Endothelial cell of umbilical vein (primary cell): ENCODE measurements around the gene DYNLT1. TPM values are rescaled to one million over a fixed set of nuclear protein-coding genes. Genes with fewer than 3 reads are reported as not detected.
"Not testable (repeated sequence)": the region's sequence is repeated elsewhere in the genome, so short reads cannot be mapped to it uniquely, and the experiment has no call there.

Experiments used
- BruUV-seq: library from RNA; stranded (reverse); fragments of 400-500 nt; replicated peaks from 2 replicates; lab custom pipeline; 2021; lab: Mats Ljungman, UMichigan
- CTCF ChIA-PET: fragments of 300-600, 350-600 bp; sonication (Branson Sonifier 250); formaldehyde crosslinking; loops from one replicate; lab custom pipeline; 2021; ENCODE audit warnings: antibody characterized with exemption, inconsistent platforms; lab: Charles Lee
- POLR2A ChIA-PET: fragments of 300-600, 350-600 bp; sonication (Branson Sonifier 250); formaldehyde crosslinking; loops from one replicate; lab custom pipeline; 2021; ENCODE audit warnings: antibody characterized with exemption, inconsistent platforms; lab: Charles Lee
- DNase-seq: peaks from one replicate; pipeline ENCODE4 v3.0.0-alpha.2; 2011; ENCODE audit warnings: low read depth, low spot score
- FAIRE-seq: peaks from 2 replicates; lab custom pipeline; 2011; peaks lifted over from hg19 to GRCh38; lab: Jason Lieb, UNC
- H2AFZ ChIP-seq: 2 replicates; pipeline ENCODE4 v1.6.0; 2012; ENCODE audit warnings: low read depth, low read length, control low read depth, inconsistent platforms
- H3K27ac ChIP-seq: 2 replicates; pipeline ENCODE4 v1.5.1; 2011; ENCODE audit warnings: low read depth, mild to moderate bottlenecking, control low read depth, low read length, moderate library complexity; ENCODE audit not compliant: insufficient read depth
- H3K27me3 ChIP-seq, 2 experiments: 2 replicates each; pipeline versions ENCODE4 v1.6.0 to v1.6.1; 2011; ENCODE audit warnings: low read length in 2 of 2, mixed read lengths in 1 of 2; ENCODE audit not compliant: control insufficient read depth in 2 of 2, insufficient read depth in 2 of 2
- H3K36me3 ChIP-seq, 2 experiments: 2 replicates in 1 of 2; 3 replicates in 1 of 2; pipeline ENCODE4 v1.5.1; 2011; ENCODE audit warnings: low read length in 2 of 2, mild to moderate bottlenecking in 1 of 2, moderate library complexity in 1 of 2; ENCODE audit not compliant: control insufficient read depth in 2 of 2, insufficient read depth in 2 of 2; ENCODE audit errors: extremely low read depth in 1 of 2
- H3K4me1 ChIP-seq: 3 replicates; pipeline ENCODE4 v1.5.1; 2011; ENCODE audit warnings: mild to moderate bottlenecking, low read length; ENCODE audit not compliant: control insufficient read depth, insufficient read depth; ENCODE audit errors: extremely low read depth
- H3K4me2 ChIP-seq: 2 replicates; pipeline ENCODE4 v1.6.1; 2011; ENCODE audit warnings: low read length, control low read depth, mixed read lengths; ENCODE audit not compliant: insufficient read depth
- H3K4me3 ChIP-seq, 3 experiments: fragments of 200-600 bp in 1 of 3; sonication (generic), shearing (Covaris generic) in 1 of 3; replicated peaks in 1 of 3; 2 replicates each; pipeline ENCODE4 v1.5.1; 2011 to 2016; ENCODE audit warnings: control low read depth in 3 of 3, low read length in 3 of 3, mild to moderate bottlenecking in 2 of 3, inconsistent platforms in 1 of 3, low read depth in 1 of 3, moderate library complexity in 1 of 3; ENCODE audit not compliant: insufficient read depth in 1 of 3
- H3K79me2 ChIP-seq: 2 replicates; pipeline ENCODE4 v1.6.0; 2012; ENCODE audit warnings: low read length, inconsistent platforms; ENCODE audit not compliant: control insufficient read depth, insufficient read depth
- H3K9ac ChIP-seq: replicated peaks from 2 replicates; pipeline ENCODE3; 2011; ENCODE audit warnings: low read length, control low read depth; ENCODE audit not compliant: insufficient read depth; ENCODE audit errors: extremely low read depth
- H3K9me1 ChIP-seq: replicated peaks from 3 replicates; pipeline ENCODE4 v1.6.0; 2011; ENCODE audit warnings: mild to moderate bottlenecking, low read length; ENCODE audit not compliant: control insufficient read depth, insufficient read depth; ENCODE audit errors: extremely low read depth
- H3K9me3 ChIP-seq: replicated peaks from 2 replicates; pipeline ENCODE4 v1.5.1; 2012; ENCODE audit warnings: low read length, inconsistent platforms; ENCODE audit not compliant: control insufficient read depth, insufficient read depth
- H4K20me1 ChIP-seq: replicated peaks from 2 replicates; pipeline ENCODE3; 2011; ENCODE audit warnings: mild to moderate bottlenecking, low read length; ENCODE audit not compliant: control insufficient read depth, insufficient read depth; ENCODE audit errors: extremely low read depth
- CTCF ChIP-seq, 2 donors: IDR thresholded peaks; 1 replicate in 1 of 2; 2 replicates in 1 of 2; pipeline ENCODE4 v1.5.1; 2011; ENCODE audit warnings: low read length in 2 of 2, mild to moderate bottlenecking in 2 of 2, moderate library complexity in 2 of 2, control low read depth in 1 of 2, inconsistent platforms in 1 of 2, low read depth in 1 of 2; ENCODE audit not compliant: insufficient read depth in 1 of 2; ENCODE audit errors: extremely low read depth in 1 of 2
- EZH2 ChIP-seq: IDR thresholded peaks from 2 replicates; pipeline ENCODE4 v1.6.1; 2012; ENCODE audit warnings: borderline replicate concordance, low read depth, mild to moderate bottlenecking, moderate library complexity, low read length, inconsistent platforms; ENCODE audit not compliant: severe bottlenecking
- FOS ChIP-seq: IDR thresholded peaks from 2 replicates; pipeline ENCODE4 v1.6.1; 2011; ENCODE audit warnings: mild to moderate bottlenecking, low read length, moderate library complexity, borderline replicate concordance; ENCODE audit not compliant: insufficient read depth
- GATA2 ChIP-seq: IDR thresholded peaks from 2 replicates; pipeline ENCODE4 v1.7.0; 2011; ENCODE audit warnings: low read depth, mild to moderate bottlenecking, moderate library complexity, mixed read lengths, low read length; ENCODE audit not compliant: insufficient read length, insufficient read depth
- JUN ChIP-seq: IDR thresholded peaks from 2 replicates; pipeline ENCODE4 v1.6.1; 2011; ENCODE audit warnings: borderline replicate concordance, low read depth; ENCODE audit not compliant: insufficient read length, insufficient read depth
- MAX ChIP-seq: IDR thresholded peaks from 2 replicates; pipeline ENCODE4 v1.6.1; 2011; ENCODE audit not compliant: insufficient read depth, insufficient read length
- MYC ChIP-seq: IDR thresholded peaks from one replicate; pipeline ENCODE4 v1.6.1; 2011; ENCODE audit warnings: mild to moderate bottlenecking, low read depth, low read length
- POLR2A ChIP-seq: IDR thresholded peaks from 2 replicates; pipeline ENCODE4 v1.6.1; 2012; ENCODE audit warnings: low read depth, mild to moderate bottlenecking, control low read depth, low read length
- POLR2AphosphoS5 ChIP-seq: IDR thresholded peaks from 2 replicates; pipeline ENCODE4 v1.6.1; 2012; ENCODE audit warnings: low read depth, mild to moderate bottlenecking, control low read depth, low read length, moderate library complexity; ENCODE audit not compliant: insufficient read depth
- dilution Hi-C: fragments of 300-500 bp; cut with MboI; formaldehyde crosslinking; loops from one replicate; pipeline ENCODE4 v1.15.0; 2019; ENCODE audit warnings: low sequenced_read_pairs; ENCODE audit not compliant: extremely low pct_ligation_motif_present
- intact Hi-C: fragments of 100-400 bp; cut with micrococcal nuclease; formaldehyde crosslinking; loops from one replicate; pipeline ENCODE4 v1.10.0; 2022
- polyA plus RNA-seq, 4 experiments: library from polyadenylated mRNA; depleted of rRNA in 3 of 4; stranded (reverse) in 3 of 4; unstranded in 1 of 4; fragments of >200 nt; gene quantifications; 2 replicates each; pipeline versions ENCODE4 v1.2.1 to v1.2.3, GENCODE V29; 2011 to 2012; ENCODE audit warnings: missing spikeins in 1 of 4
- total RNA-seq: library from RNA; stranded (reverse); gene quantifications from 2 replicates; pipeline ENCODE4 v1.2.3, GENCODE V29; 2021

Gene DYNLT1
- total and polyA plus RNA-seq, 2 donors (not counting 3 experiments of a cell fraction or from before 2014, with no cell fraction given): 162 to 267 TPM

- H3K4me1 ChIP-seq, DNase-seq, dilution Hi-C loops, FAIRE-seq, H2AFZ ChIP-seq, BruUV-seq, H3K27me3 ChIP-seq, H3K4me2 ChIP-seq, H3K9ac ChIP-seq, intact Hi-C loops, H3K9me3 ChIP-seq, H3K79me2 ChIP-seq, H3K4me3 ChIP-seq, H4K20me1 ChIP-seq, H3K27ac ChIP-seq, H3K9me1 ChIP-seq: not testable (repeated sequence)
- peaks cover 9 to 39% of the 10 kb centered on the region in 2 experiments for H3K36me3 ChIP-seq
- POLR2A ChIA-PET: interaction anchor here (1.3 kb wide), 1 partner anchor 392 kb away, joined by 6 read pairs; no protein-coding TSS in a partner anchor
- CTCF ChIA-PET: interaction anchor here (0.8 to 6.5 kb wide), 14 partner anchors 15 to 392 kb away, joined by 3 to 154 read pairs (median 6); no protein-coding TSS in a partner anchor
Observed at GRCh38 chr6:158606011-158606410, 38.5 kb downstream of the DYNLT1 start.

GRCh38 chr6:158605266-158605878 lies 39.2 kb downstream of the DYNLT1 start:
- no TSS peak for BruUV-seq
- H3K27me3 ChIP-seq: no peaks in the 10 kb centered on the region
- DNase-seq: peak; percentile 85
- intact Hi-C loops (loop anchor here (1.0 kb wide), 4 partner anchors 44 to 391 kb away; no protein-coding TSS in a partner anchor), dilution Hi-C loops (no loop called here)
- peak; percentile 99 for FAIRE-seq
- H3K4me3 ChIP-seq: no peak overlapping the region
- TF ChIP-seq GATA2 (no peak), MYC (peak; percentile 29), CTCF (IDR thresholded peaks at IDR 0.05; ENCODE audit: extremely low read depth in 1 of 2, insufficient read depth in 1 of 2, low read depth in 1 of 2, low read length in 2 of 2) (peak; percentile 68 to 72), EZH2 (no peak), FOS (no peak), JUN (no peak), POLR2AphosphoS5 (no peak), MAX (no peak), POLR2A (no peak)
- H3K36me3 ChIP-seq: peaks cover 8 to 34% of the 10 kb centered on the region in 2 experiments
- H2AFZ ChIP-seq: no peak overlapping the region
- no peak overlapping the region for H3K9ac ChIP-seq
- no peaks in the 10 kb centered on the region for H4K20me1 ChIP-seq
- H3K79me2 ChIP-seq: no peaks in the 10 kb centered on the region
- ChIA-PET POLR2A (interaction anchor here (0.7 to 1.3 kb wide), 2 partner anchors 391 to 404 kb away, joined by 3 to 6 read pairs; no protein-coding TSS in a partner anchor), CTCF (interaction anchor here (0.6 to 6.5 kb wide), 33 partner anchors 10 to 414 kb away, joined by 3 to 154 read pairs (median 5); no protein-coding TSS in a partner anchor)
- no peaks in the 10 kb centered on the region for H3K4me1 ChIP-seq
- H3K9me3 ChIP-seq: no peaks in the 10 kb centered on the region
- no peak overlapping the region for H3K4me2 ChIP-seq
- H3K9me1 ChIP-seq: no peaks in the 10 kb centered on the region
- H3K27ac ChIP-seq: no peak overlapping the region
